ENCODE data around the gene ARID1B.

The ARID1B gene

GRCh38 chr6:157232161-157232895 is 455.1 kb downstream of the ARID1B start:
- no peak for DNase-seq (ENCODE audit: low read depth in 4 of 4, low spot score in 1 of 4)

- DNase-seq (ENCODE audit: low read depth in 4 of 4, low spot score in 1 of 4), result no peak
Measured at GRCh38 chr6:157233156-157233555, 456.0 kb downstream of the ARID1B start.

GRCh38 chr6:157233686-157234085 is 456.5 kb downstream of the ARID1B start:
- no peak for DNase-seq (ENCODE audit: low read depth in 4 of 4, low spot score in 1 of 4)

- DNase-seq (ENCODE audit: low read depth in 4 of 4, low spot score in 1 of 4), result peak in 2 of 4 experiments; percentile 19 to 31
Measured at GRCh38 chr6:157235600-157236039, 458.4 kb downstream of the ARID1B start.

- no peak for DNase-seq (ENCODE audit: low read depth in 4 of 4, low spot score in 1 of 4)
Measured at GRCh38 chr6:157236040-157236725, 459.0 kb downstream of the ARID1B start.

- DNase-seq (ENCODE audit: low read depth in 4 of 4, low spot score in 1 of 4), result no peak
Measured at GRCh38 chr6:157238346-157238745, 461.2 kb downstream of the ARID1B start.

- DNase-seq (ENCODE audit: low read depth in 4 of 4, low spot score in 1 of 4), result no peak
Measured at GRCh38 chr6:157239148-157239547, 462.0 kb downstream of the ARID1B start.

GRCh38 chr6:157239671-157240058 is 462.5 kb downstream of the ARID1B start:
- no peak for DNase-seq (ENCODE audit: low read depth in 4 of 4, low spot score in 1 of 4)

GRCh38 chr6:157240059-157240959 is 463.1 kb downstream of the ARID1B start:
- DNase-seq (ENCODE audit: low read depth in 4 of 4, low spot score in 1 of 4), result no peak

GRCh38 chr6:157240960-157241311 is 463.8 kb downstream of the ARID1B start:
- no peak for DNase-seq (ENCODE audit: low read depth in 4 of 4, low spot score in 1 of 4)

- DNase-seq (ENCODE audit: low read depth in 4 of 4, low spot score in 1 of 4), result no peak
Measured at GRCh38 chr6:157242791-157243190, 465.6 kb downstream of the ARID1B start.

- no peak for DNase-seq (ENCODE audit: low read depth in 4 of 4, low spot score in 1 of 4)
Measured at GRCh38 chr6:157244175-157244574, 467.0 kb downstream of the ARID1B start.

GRCh38 chr6:157244780-157245179 is 467.6 kb downstream of the ARID1B start:
- no peak for DNase-seq (ENCODE audit: low read depth in 4 of 4, low spot score in 1 of 4)

- DNase-seq (ENCODE audit: low read depth in 4 of 4, low spot score in 1 of 4), result no peak
Measured at GRCh38 chr6:157245436-157245835, 468.3 kb downstream of the ARID1B start.

GRCh38 chr6:157246048-157246630 is 469.0 kb downstream of the ARID1B start:
- no peak for DNase-seq (ENCODE audit: low read depth in 4 of 4, low spot score in 1 of 4)

GRCh38 chr6:157246771-157247484 is 469.8 kb downstream of the ARID1B start:
- no peak for DNase-seq (ENCODE audit: low read depth in 4 of 4, low spot score in 1 of 4)

- no peak for DNase-seq (ENCODE audit: low read depth in 4 of 4, low spot score in 1 of 4)
Measured at GRCh38 chr6:157248264-157248663, 471.1 kb downstream of the ARID1B start.

- DNase-seq (ENCODE audit: low read depth in 4 of 4, low spot score in 1 of 4), result no peak
Measured at GRCh38 chr6:157249826-157250225, 472.6 kb downstream of the ARID1B start.

- no peak for DNase-seq (ENCODE audit: low read depth in 4 of 4, low spot score in 1 of 4)
Measured at GRCh38 chr6:157251586-157252247, 474.5 kb downstream of the ARID1B start.

GRCh38 chr6:157253017-157253416 is 475.8 kb downstream of the ARID1B start:
- no peak for DNase-seq (ENCODE audit: low read depth in 4 of 4, low spot score in 1 of 4)
